IMR-90 (cell line): Measurements from ENCODE around the gene TNFAIP8. TPM values are rescaled to one million over a fixed set of nuclear protein-coding genes. Genes with fewer than 3 reads are reported as not detected.
"Not testable (repeated sequence)": the region's sequence is repeated elsewhere in the genome, so short reads cannot be mapped to it uniquely, and the experiment has no call there.

Source experiments
- ATAC-seq: fragments of 200-7000 bp; cut with Tn5 transposase; 2 replicates; pipeline ENCODE4 v1.9.1; 2020; ENCODE audit warnings: low read depth, mild to moderate bottlenecking, moderate library complexity
- BruUV-seq: library from RNA; stranded (reverse); fragments of 400-500 nt; replicated peaks from 2 replicates; lab custom pipeline; 2021; lab: Mats Ljungman, UMichigan
- CTCF ChIA-PET: fragments of 300-600 bp; formaldehyde crosslinking; extraction: SDS; loops from one replicate; lab custom pipeline; 2021; ENCODE audit warnings: antibody characterized with exemption; lab: Yijun Ruan, JAX
- POLR2A ChIA-PET: fragments of 300-600 bp; sonication (Branson Sonifier 250); formaldehyde crosslinking; loops from one replicate; lab custom pipeline; 2022; ENCODE audit warnings: antibody characterized with exemption; ENCODE audit not compliant: unreplicated experiment; lab: Charles Lee
- DNase-seq: peaks from one replicate; pipeline ENCODE4 v3.0.0; 2013
- H2AFZ ChIP-seq: replicated peaks from 2 replicates; pipeline ENCODE3; 2013; ENCODE audit warnings: low read length, mild to moderate bottlenecking; ENCODE audit not compliant: poor library complexity
- H2AK5ac ChIP-seq: 2 replicates; pipeline ENCODE4 v1.6.1; 2013; ENCODE audit warnings: low read depth, low read length, inconsistent platforms
- H2AK9ac ChIP-seq: replicated peaks from 2 replicates; pipeline ENCODE3; 2013; ENCODE audit warnings: mild to moderate bottlenecking, low read depth, low read length, moderate library complexity; ENCODE audit not compliant: poor library complexity
- H2BK120ac ChIP-seq: 2 replicates; pipeline ENCODE4 v1.6.1; 2013; ENCODE audit warnings: low read depth, low read length, inconsistent platforms
- H2BK15ac ChIP-seq: 3 replicates; pipeline ENCODE4 v1.6.1; 2013; ENCODE audit warnings: low read depth, low read length, inconsistent platforms
- H2BK20ac ChIP-seq: 2 replicates; pipeline ENCODE4 v1.6.1; 2013; ENCODE audit warnings: low read depth, mild to moderate bottlenecking, inconsistent platforms, low read length, moderate library complexity
- H2BK5ac ChIP-seq: 2 replicates; pipeline ENCODE4 v1.6.1; 2013; ENCODE audit warnings: mild to moderate bottlenecking, low read depth, low read length, inconsistent platforms; ENCODE audit not compliant: poor library complexity, severe bottlenecking
- H3K14ac ChIP-seq: replicated peaks from 2 replicates; pipeline ENCODE4 v1.6.1; 2013; ENCODE audit warnings: low read depth, low read length, inconsistent platforms
- H3K18ac ChIP-seq: 2 replicates; pipeline ENCODE4 v1.6.1; 2013; ENCODE audit warnings: low read depth, low read length, control low read depth
- H3K23ac ChIP-seq: 2 replicates; pipeline ENCODE4 v1.6.1; 2013; ENCODE audit warnings: low read depth, low read length, inconsistent platforms
- H3K27ac ChIP-seq: 2 replicates; pipeline ENCODE4 v1.5.1; 2013; ENCODE audit warnings: mild to moderate bottlenecking, control low read depth, low read length; ENCODE audit not compliant: insufficient read depth
- H3K27me3 ChIP-seq: 2 replicates; pipeline ENCODE4 v1.6.1; 2013; ENCODE audit warnings: low read length; ENCODE audit not compliant: control insufficient read depth, insufficient read depth
- H3K36me3 ChIP-seq: 2 replicates; pipeline ENCODE4 v1.6.1; 2013; ENCODE audit warnings: low read length, mixed read lengths; ENCODE audit not compliant: control insufficient read depth, insufficient read depth
- H3K4ac ChIP-seq: 2 replicates; pipeline ENCODE4 v1.6.1; 2013; ENCODE audit warnings: low read depth, low read length, inconsistent platforms
- H3K4me1 ChIP-seq: 2 replicates; pipeline ENCODE4 v1.6.1; 2013; ENCODE audit warnings: low read length, mixed read lengths; ENCODE audit not compliant: control insufficient read depth, insufficient read depth
- H3K4me2 ChIP-seq: 2 replicates; pipeline ENCODE4 v1.6.1; 2013; ENCODE audit warnings: low read depth, mild to moderate bottlenecking, control low read depth, low read length, moderate library complexity
- H3K4me3 ChIP-seq: 2 replicates; pipeline ENCODE4 v1.5.1; 2013; ENCODE audit warnings: low read depth, mild to moderate bottlenecking, control low read depth, low read length, moderate library complexity; ENCODE audit not compliant: insufficient read depth
- H3K56ac ChIP-seq: 2 replicates; pipeline ENCODE4 v1.6.1; 2013; ENCODE audit warnings: low read length, inconsistent platforms; ENCODE audit not compliant: insufficient read depth; ENCODE audit errors: extremely low read depth
- H3K79me1 ChIP-seq, 2 experiments: 2 replicates each; pipeline ENCODE4 v1.6.1; 2013; ENCODE audit warnings: low read length in 2 of 2, inconsistent platforms in 1 of 2, low read depth in 1 of 2
- H3K9ac ChIP-seq: 2 replicates; pipeline ENCODE4 v1.6.1; 2013; ENCODE audit warnings: low read depth, low read length, control low read depth
- H3K9me1 ChIP-seq: 2 replicates; pipeline ENCODE4 v1.6.1; 2013; ENCODE audit warnings: low read length, inconsistent platforms; ENCODE audit not compliant: insufficient read depth
- H3K9me3 ChIP-seq: 2 replicates; pipeline ENCODE4 v1.6.1; 2013; ENCODE audit warnings: low read length; ENCODE audit not compliant: control insufficient read depth, insufficient read depth
- H4K20me1 ChIP-seq: 2 replicates; pipeline ENCODE4 v1.6.1; 2013; ENCODE audit warnings: low read length, inconsistent platforms; ENCODE audit not compliant: insufficient read depth
- H4K5ac ChIP-seq: 2 replicates; pipeline ENCODE4 v1.6.1; 2013; ENCODE audit warnings: mild to moderate bottlenecking, low read depth, low read length, control low read depth
- H4K8ac ChIP-seq, 2 experiments: 2 replicates each; pipeline ENCODE4 v1.6.1; 2013; ENCODE audit warnings: low read depth in 2 of 2, low read length in 2 of 2, control low read depth in 1 of 2, inconsistent platforms in 1 of 2
- H4K91ac ChIP-seq: 2 replicates; pipeline ENCODE4 v1.6.1; 2013; ENCODE audit warnings: low read depth, low read length, inconsistent platforms; ENCODE audit not compliant: insufficient read depth
- WGBS, 2 experiments: methylation state at CpG; one replicate each; pipeline versions ENCODE4 v1.1.5 to v1.1.7; 2013; ENCODE audit warnings: missing lambda C conversion rate in 2 of 2; ENCODE audit not compliant: insufficient read length in 1 of 2; ENCODE audit errors: extremely low coverage in 2 of 2; 5-methylcytosine and 5-hydroxymethylcytosine counted together
- dilution Hi-C: fragments of 300-500 bp; cut with HindIII; formaldehyde crosslinking; loops from one replicate; pipeline ENCODE4 v1.14.3; 2018; ENCODE audit warnings: low sequenced_read_pairs; ENCODE audit not compliant: unreplicated experiment
- in situ Hi-C: fragments of 300-500 bp; cut with MboI; formaldehyde crosslinking; loops from 3 replicates; pipeline ENCODE4 v1.14.3; 2019; ENCODE audit warnings: low sequenced_read_pairs, inconsistent platforms, mixed read lengths
- intact Hi-C: fragments of 100-400 bp; cut with micrococcal nuclease; formaldehyde crosslinking; loops from 2 replicates; pipeline ENCODE4 v1.10.0; 2022
- polyA plus RNA-seq, 3 experiments: library from polyadenylated mRNA; depleted of rRNA; stranded (reverse); fragments of >200 nt; gene quantifications; 2 replicates each; pipeline ENCODE4 v1.2.3, GENCODE V29; 2012; ENCODE audit warnings: low replicate concordance in 1 of 3
- total RNA-seq: library from RNA; depleted of rRNA; stranded (reverse); fragments of >200 nt; gene quantifications from 2 replicates; pipeline ENCODE4 v1.2.3, GENCODE V29; 2012

TNFAIP8 gene
- total and polyA plus RNA-seq, 2 of the 4 experiments (the other 2 are of a cell fraction) = 20.3 to 29.9 TPM

DNA sequence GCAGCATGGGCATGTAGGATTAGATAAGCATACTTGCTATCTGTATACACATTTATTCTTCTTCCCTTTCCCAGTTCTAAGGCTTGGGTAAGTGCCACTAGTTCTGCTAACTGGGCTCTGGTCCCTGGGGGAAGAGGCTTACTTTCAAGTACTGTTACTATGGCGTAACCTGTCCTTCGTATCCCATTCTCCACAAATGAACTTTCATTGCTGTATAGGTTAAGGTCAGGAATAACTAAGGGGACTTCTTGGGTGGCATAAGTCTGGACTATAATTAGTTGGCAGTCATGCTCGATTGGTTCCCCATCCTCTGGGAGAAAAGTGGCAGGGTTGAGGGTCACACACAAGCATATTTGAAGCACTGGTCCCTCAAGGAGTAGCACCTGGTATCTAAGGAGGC, 72.8 kb downstream of the TNFAIP8 start:
- H3K4me2 ChIP-seq, H4K5ac ChIP-seq, intact Hi-C loops, H3K56ac ChIP-seq, H3K27ac ChIP-seq, H3K4ac ChIP-seq, BruUV-seq, H2BK5ac ChIP-seq, H3K79me1 ChIP-seq, H3K4me1 ChIP-seq, H3K9ac ChIP-seq, H3K36me3 ChIP-seq, H3K18ac ChIP-seq, dilution Hi-C loops, H3K9me1 ChIP-seq, H2BK120ac ChIP-seq, H3K14ac ChIP-seq, H2AK5ac ChIP-seq, ATAC-seq, DNase-seq, in situ Hi-C loops, H2BK15ac ChIP-seq, H3K23ac ChIP-seq, H4K91ac ChIP-seq, H3K9me3 ChIP-seq, POLR2A ChIA-PET, H2AK9ac ChIP-seq, H4K20me1 ChIP-seq, H4K8ac ChIP-seq, H2BK20ac ChIP-seq, H2AFZ ChIP-seq, H3K27me3 ChIP-seq, H3K4me3 ChIP-seq, CTCF ChIA-PET: not testable (repeated sequence)
- no CpG with 5 or more reads among the region's 3 CpGs for WGBS, 2 experiments

DNA sequence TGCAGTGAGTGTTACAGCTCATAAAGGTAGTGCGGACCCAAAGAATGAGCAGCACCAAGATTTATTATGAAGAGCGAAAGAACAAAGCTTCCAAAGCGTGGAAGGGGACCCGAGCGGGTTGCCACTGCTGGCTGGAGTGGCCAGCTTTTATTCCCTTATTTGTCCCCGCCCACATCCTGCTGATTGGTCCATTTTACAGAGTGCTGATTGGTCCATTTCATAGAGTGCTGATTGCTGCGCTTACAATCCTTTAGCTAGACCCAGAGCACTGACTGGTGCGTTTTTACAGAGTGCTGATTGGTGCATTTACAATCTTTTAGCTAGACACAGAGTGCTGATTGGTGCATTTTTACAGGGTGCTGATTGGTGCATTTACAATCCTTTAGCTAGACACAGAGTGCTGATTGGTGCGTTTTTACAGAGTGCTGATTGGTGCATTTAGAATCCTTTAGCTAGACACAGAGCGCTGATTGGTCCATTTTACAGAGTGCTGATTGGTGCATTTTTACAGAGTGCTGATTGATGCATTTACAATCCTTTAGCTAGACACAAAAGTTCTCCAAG, 76.9 kb downstream of the TNFAIP8 start:
- H2BK20ac ChIP-seq, POLR2A ChIA-PET, H3K23ac ChIP-seq, H3K9me3 ChIP-seq, H4K91ac ChIP-seq, BruUV-seq, H4K8ac ChIP-seq, H3K4me1 ChIP-seq, H3K79me1 ChIP-seq, H2AK5ac ChIP-seq, dilution Hi-C loops, in situ Hi-C loops, H3K14ac ChIP-seq, H3K9ac ChIP-seq, H3K27me3 ChIP-seq, H3K18ac ChIP-seq, H3K4ac ChIP-seq, H3K27ac ChIP-seq, H3K36me3 ChIP-seq, H4K20me1 ChIP-seq, H4K5ac ChIP-seq, H2BK120ac ChIP-seq, H3K56ac ChIP-seq, H2BK5ac ChIP-seq, H2AFZ ChIP-seq, H3K4me2 ChIP-seq, ATAC-seq, H3K4me3 ChIP-seq, H2BK15ac ChIP-seq, H2AK9ac ChIP-seq, H3K9me1 ChIP-seq, DNase-seq, intact Hi-C loops: not testable (repeated sequence)
- 83% methylated on average over 3 of the region's 10 CpGs; no CpG with 5 or more reads in 1 of the 2 experiments for WGBS, 2 experiments
- CTCF ChIA-PET = interaction anchor here (0.7 kb wide), 1 partner anchor 21 kb away, joined by 3 read pairs; no protein-coding TSS in a partner anchor
